ENCODE results near the gene LOXL1. TPM values are rescaled to one million over a fixed set of nuclear protein-coding genes. Genes with fewer than 3 reads are reported as not detected.

LOXL1 gene
- total RNA-seq, 1 donor from 2014 or later: 280 TPM

- H3K4me2 ChIP-seq (ENCODE audit: low read length): peak overlapping the region; percentile 64
- H3K4me1 Mint-ChIP-seq (ENCODE audit: low read depth, unreplicated experiment): peaks cover 73% of the 10 kb centered on the region
Measured at GRCh38 chr15:73941449-73941848, 15.2 kb downstream of the LOXL1 start.

GRCh38 chr15:73941871-73942635 is 15.8 kb downstream of the LOXL1 start:
- Histone ChIP-seq H3K4me2 (ENCODE audit: low read length) (peak overlapping the region; percentile 64), H3K4me1 (ENCODE audit: insufficient read depth, low read length) (peaks cover 46% of the 10 kb centered on the region)
- peak overlapping the region; percentile 98 for H3K27ac Mint-ChIP-seq (ENCODE audit: unreplicated experiment)

More at GRCh38 chr15:73941449-73941848, 15.2 kb downstream of the LOXL1 start:
- Mint-ChIP-seq H3K27ac (ENCODE audit: unreplicated experiment) (peak overlapping the region; percentile 98), H3K36me3 (ENCODE audit: low read depth, unreplicated experiment) (peaks cover 29% of the 10 kb centered on the region), H3K4me3 (ENCODE audit: unreplicated experiment) (peak overlapping the region; percentile 64), H3K27me3 (ENCODE audit: low read depth, unreplicated experiment) (no peaks in the 10 kb centered on the region), H3K9me3 (ENCODE audit: unreplicated experiment) (peaks cover 2% of the 10 kb centered on the region)
- Histone ChIP-seq H3K27me3 (ENCODE audit: insufficient read depth, low read length) (no peaks in the 10 kb centered on the region), H3K36me3 (ENCODE audit: insufficient read depth, low read length) (peaks cover 12% of the 10 kb centered on the region), H4K20me1 (ENCODE audit: insufficient read depth, low read length) (peaks cover 8% of the 10 kb centered on the region), H3K4me3 (ENCODE audit: insufficient read depth, low read depth, low read length) (peak overlapping the region; percentile 6), H3K27ac (ENCODE audit: low read depth, low read length) (peak overlapping the region; percentile 98), H3K9me3 (ENCODE audit: insufficient read depth, low read depth, low read length) (no peaks in the 10 kb centered on the region), H3K9ac (ENCODE audit: low read length) (peak overlapping the region; percentile 86), H2AFZ (ENCODE audit: low read depth, low read length) (no peak overlapping the region), H3K79me2 (ENCODE audit: insufficient read depth, low read length) (peaks cover 84% of the 10 kb centered on the region), H3K4me1 (ENCODE audit: insufficient read depth, low read length) (peaks cover 48% of the 10 kb centered on the region)
- FAIRE-seq (no peak), DNase-seq (ENCODE audit: low read depth) (no peak)
- TF ChIP-seq EZH2 (IDR thresholded peaks at IDR 0.05; ENCODE audit: insufficient read depth, low read length) (no peak), CTCF (IDR thresholded peaks at IDR 0.05; ENCODE audit: insufficient read depth, low read depth, low read length) (no peak)

More at GRCh38 chr15:73941871-73942635, 15.8 kb downstream of the LOXL1 start:
- Mint-ChIP-seq H3K9me3 (ENCODE audit: unreplicated experiment) (peaks cover 2% of the 10 kb centered on the region), H3K36me3 (ENCODE audit: low read depth, unreplicated experiment) (peaks cover 31% of the 10 kb centered on the region), H3K27me3 (ENCODE audit: low read depth, unreplicated experiment) (no peaks in the 10 kb centered on the region), H3K4me3 (ENCODE audit: unreplicated experiment) (no peak overlapping the region), H3K4me1 (ENCODE audit: low read depth, unreplicated experiment) (peaks cover 71% of the 10 kb centered on the region)
- Histone ChIP-seq H3K27ac (ENCODE audit: low read depth, low read length) (peak overlapping the region; percentile 98), H3K4me3 (ENCODE audit: insufficient read depth, low read depth, low read length) (no peak overlapping the region), H3K9me3 (ENCODE audit: insufficient read depth, low read depth, low read length) (no peaks in the 10 kb centered on the region), H3K79me2 (ENCODE audit: insufficient read depth, low read length) (peaks cover 78% of the 10 kb centered on the region), H3K27me3 (ENCODE audit: insufficient read depth, low read length) (no peaks in the 10 kb centered on the region), H2AFZ (ENCODE audit: low read depth, low read length) (no peak overlapping the region), H3K36me3 (ENCODE audit: insufficient read depth, low read length) (peaks cover 13% of the 10 kb centered on the region), H3K9ac (ENCODE audit: low read length) (peak overlapping the region; percentile 86), H4K20me1 (ENCODE audit: insufficient read depth, low read length) (peaks cover 2% of the 10 kb centered on the region)
- DNase-seq (ENCODE audit: low read depth): no peak
- TF ChIP-seq EZH2 (IDR thresholded peaks at IDR 0.05; ENCODE audit: insufficient read depth, low read length): no peak
- TF ChIP-seq CTCF (IDR thresholded peaks at IDR 0.05; ENCODE audit: insufficient read depth, low read depth, low read length): no peak
- FAIRE-seq: peak; percentile 34

Data from astrocyte (in vitro differentiated cells and primary cell).